ENCODE results near the gene NOTCH1. TPM values are rescaled to one million over a fixed set of nuclear protein-coding genes. Genes with fewer than 3 reads are reported as not detected.

The NOTCH1 gene
- total RNA-seq, 1 donor from 2014 or later = 113 TPM

- intact Hi-C loops (cut with micrococcal nuclease) = no loop called here
- Mint-ChIP-seq H3K27me3 (no peaks in the 10 kb centered on the region), H3K36me3 (ENCODE audit: low read depth) (peaks cover 49% of the 10 kb centered on the region), H3K4me3 (no peak overlapping the region), H3K4me1 (peaks cover 5% of the 10 kb centered on the region), H3K9me3 (no peaks in the 10 kb centered on the region), H3K27ac (no peak overlapping the region)
- no peak for DNase-seq
Observed at GRCh38 chr9:136474021-136474640, 71.7 kb downstream of the NOTCH1 start.

- H3K36me3 Mint-ChIP-seq (ENCODE audit: low read depth) = peaks cover 45% of the 10 kb centered on the region
- peaks cover 3% of the 10 kb centered on the region for H3K4me1 Mint-ChIP-seq
- DNase-seq = no peak
- H3K4me3 Mint-ChIP-seq = no peak overlapping the region
- H3K27ac Mint-ChIP-seq = no peak overlapping the region
- H3K27me3 Mint-ChIP-seq = no peaks in the 10 kb centered on the region
- H3K9me3 Mint-ChIP-seq = no peaks in the 10 kb centered on the region
- intact Hi-C loops (cut with micrococcal nuclease) = no loop called here
Observed at GRCh38 chr9:136473354-136473721, 72.5 kb downstream of the NOTCH1 start.

- peaks cover 45% of the 10 kb centered on the region for H3K36me3 Mint-ChIP-seq (ENCODE audit: low read depth)
- no peak overlapping the region for H3K27ac Mint-ChIP-seq
- no peaks in the 10 kb centered on the region for H3K27me3 Mint-ChIP-seq
- intact Hi-C loops (cut with micrococcal nuclease) = no loop called here
- no peaks in the 10 kb centered on the region for H3K9me3 Mint-ChIP-seq
- peaks cover 3% of the 10 kb centered on the region for H3K4me1 Mint-ChIP-seq
- DNase-seq = no peak
- no peak overlapping the region for H3K4me3 Mint-ChIP-seq
Observed at GRCh38 chr9:136472640-136473353, 73.1 kb downstream of the NOTCH1 start.

DNA sequence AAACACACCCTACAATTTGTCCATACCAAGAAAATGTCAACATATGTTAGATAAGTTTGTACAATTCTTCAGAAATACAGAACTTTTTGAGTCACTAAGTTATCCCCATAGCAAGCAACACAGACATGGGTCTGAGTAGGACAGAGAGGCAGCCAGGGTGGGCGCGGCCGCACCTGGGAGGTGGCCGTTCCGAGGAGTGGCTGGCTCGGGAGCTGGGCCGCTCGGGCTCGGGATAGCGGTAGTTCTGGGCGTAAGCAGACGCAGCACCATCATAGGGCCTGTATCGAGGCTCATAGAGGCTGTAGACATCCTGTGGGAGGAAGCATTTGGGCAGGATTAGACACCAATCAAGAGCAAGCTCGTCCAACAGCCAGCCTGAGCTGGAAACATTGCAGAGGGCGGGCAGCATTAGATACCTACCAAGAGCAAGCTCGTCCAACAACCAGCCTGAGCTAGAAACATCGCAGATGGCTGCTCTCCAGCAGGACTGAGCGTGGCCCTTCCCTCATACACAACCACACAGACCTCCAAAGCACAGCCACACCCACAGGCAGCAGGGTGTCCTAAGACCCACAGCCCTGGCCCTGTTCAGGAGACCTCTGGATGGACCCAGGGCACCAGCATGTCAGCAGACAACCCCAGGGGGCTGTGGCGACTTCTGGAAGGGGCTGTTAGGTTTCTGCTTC is 73.9 kb downstream of the NOTCH1 start:
- Mint-ChIP-seq H3K9me3 (no peaks in the 10 kb centered on the region), H3K36me3 (ENCODE audit: low read depth) (peaks cover 40% of the 10 kb centered on the region), H3K27ac (no peak overlapping the region), H3K27me3 (no peaks in the 10 kb centered on the region), H3K4me1 (peaks cover 3% of the 10 kb centered on the region), H3K4me3 (no peak overlapping the region)
- no peak for DNase-seq
- intact Hi-C loops (cut with micrococcal nuclease) = no loop called here

DNA sequence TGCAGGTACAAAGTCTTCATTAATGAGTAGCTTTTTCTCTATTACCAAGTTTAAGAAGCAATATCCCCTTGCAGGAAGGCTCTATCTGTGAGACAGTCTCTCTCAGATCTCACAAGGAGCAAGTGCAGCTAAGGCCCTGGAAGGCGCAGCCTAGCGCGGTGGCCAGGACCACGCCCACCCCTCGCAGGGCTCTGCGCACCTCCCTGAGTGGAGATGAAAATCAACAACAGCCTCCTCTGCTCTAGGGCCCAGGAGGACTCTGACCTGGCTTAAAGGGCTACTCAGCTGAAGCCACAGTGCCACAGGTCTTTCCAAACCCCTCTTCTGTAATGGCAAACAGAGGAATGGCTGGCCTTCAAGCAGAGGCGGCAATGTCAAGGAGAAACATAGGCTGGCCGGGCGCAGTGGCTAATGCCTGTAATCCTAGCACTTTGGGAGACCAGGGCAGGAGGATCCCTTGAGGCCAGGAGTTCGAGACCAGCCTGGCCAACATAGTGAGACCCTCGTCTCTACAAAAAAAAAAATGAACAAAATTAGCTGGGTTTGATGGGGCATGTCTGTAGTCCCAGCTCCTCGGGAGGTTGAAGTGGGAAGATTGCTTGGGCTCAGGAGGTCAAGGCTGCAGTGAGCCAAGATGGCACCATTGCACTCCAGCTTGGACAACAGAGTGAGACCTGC is 74.9 kb downstream of the NOTCH1 start:
- DNase-seq = no peak
- Mint-ChIP-seq H3K36me3 (ENCODE audit: low read depth) (peaks cover 46% of the 10 kb centered on the region), H3K4me3 (no peak overlapping the region), H3K27me3 (no peaks in the 10 kb centered on the region), H3K4me1 (peaks cover 3% of the 10 kb centered on the region), H3K27ac (no peak overlapping the region), H3K9me3 (no peaks in the 10 kb centered on the region)
- intact Hi-C loops (cut with micrococcal nuclease) = no loop called here

GRCh38 chr9:136470356-136470755 is 75.5 kb downstream of the NOTCH1 start:
- peaks cover 44% of the 10 kb centered on the region for H3K36me3 Mint-ChIP-seq (ENCODE audit: low read depth)
- DNase-seq = no peak
- H3K27ac Mint-ChIP-seq = no peak overlapping the region
- no peaks in the 10 kb centered on the region for H3K27me3 Mint-ChIP-seq
- H3K4me3 Mint-ChIP-seq = no peak overlapping the region
- no peaks in the 10 kb centered on the region for H3K9me3 Mint-ChIP-seq
- intact Hi-C loops (cut with micrococcal nuclease) = no loop called here
- H3K4me1 Mint-ChIP-seq = peaks cover 3% of the 10 kb centered on the region

GRCh38 chr9:136467766-136468165 is 78.1 kb downstream of the NOTCH1 start:
- intact Hi-C loops (cut with micrococcal nuclease) = no loop called here
- no peaks in the 10 kb centered on the region for H3K9me3 Mint-ChIP-seq
- H3K4me3 Mint-ChIP-seq = no peak overlapping the region
- DNase-seq = no peak
- H3K36me3 Mint-ChIP-seq (ENCODE audit: low read depth) = peaks cover 59% of the 10 kb centered on the region
- H3K27ac Mint-ChIP-seq = no peak overlapping the region
- no peaks in the 10 kb centered on the region for H3K27me3 Mint-ChIP-seq
- no peaks in the 10 kb centered on the region for H3K4me1 Mint-ChIP-seq

- Mint-ChIP-seq H3K27me3 (no peaks in the 10 kb centered on the region), H3K36me3 (ENCODE audit: low read depth) (peaks cover 64% of the 10 kb centered on the region), H3K4me1 (no peaks in the 10 kb centered on the region), H3K27ac (no peak overlapping the region), H3K4me3 (no peak overlapping the region), H3K9me3 (no peaks in the 10 kb centered on the region)
- DNase-seq = no peak
- intact Hi-C loops (cut with micrococcal nuclease) = no loop called here
Observed at GRCh38 chr9:136466155-136466541, 79.7 kb downstream of the NOTCH1 start.

DNA sequence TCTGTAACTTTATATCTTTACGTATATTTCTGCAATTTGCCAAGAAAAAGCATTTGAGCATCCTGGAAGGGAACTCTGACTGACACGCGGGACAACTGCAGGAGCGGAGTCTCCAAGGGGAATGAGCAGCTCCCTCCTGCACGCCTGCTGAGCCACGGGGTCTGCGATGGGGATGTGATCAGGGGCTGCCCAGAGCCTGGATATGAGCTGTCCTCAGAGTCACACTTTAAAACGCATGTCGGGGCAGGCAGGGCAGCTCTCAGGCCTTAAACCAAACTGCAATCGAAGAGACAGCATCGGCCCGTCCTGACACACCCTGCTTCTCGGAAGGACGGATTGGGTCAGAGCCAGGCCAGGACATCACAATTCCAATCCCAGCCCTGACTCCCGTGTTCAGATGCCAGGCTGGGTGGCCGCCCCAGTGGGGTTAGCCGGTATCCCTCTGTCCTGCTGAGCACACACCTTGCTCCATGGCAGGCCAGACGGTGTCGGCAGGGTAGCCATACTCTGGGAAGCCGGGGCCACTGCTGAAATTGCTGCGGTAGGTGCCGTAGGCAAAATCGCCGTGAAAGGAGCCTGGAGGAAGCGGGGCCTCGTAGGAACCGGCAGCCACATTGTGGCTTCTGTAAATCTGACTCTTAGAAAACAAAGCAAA is 80.2 kb downstream of the NOTCH1 start:
- H3K9me3 Mint-ChIP-seq = no peaks in the 10 kb centered on the region
- no peak overlapping the region for H3K27ac Mint-ChIP-seq
- H3K27me3 Mint-ChIP-seq = no peaks in the 10 kb centered on the region
- peaks cover 68% of the 10 kb centered on the region for H3K36me3 Mint-ChIP-seq (ENCODE audit: low read depth)
- no peak overlapping the region for H3K4me3 Mint-ChIP-seq
- no peak for DNase-seq
- no peaks in the 10 kb centered on the region for H3K4me1 Mint-ChIP-seq
- intact Hi-C loops (cut with micrococcal nuclease) = no loop called here

GRCh38 chr9:136464241-136464640 is 81.6 kb downstream of the NOTCH1 start:
- no peaks in the 10 kb centered on the region for H3K4me1 Mint-ChIP-seq
- no peak for DNase-seq
- H3K27ac Mint-ChIP-seq = no peak overlapping the region
- H3K9me3 Mint-ChIP-seq = no peaks in the 10 kb centered on the region
- intact Hi-C loops (cut with micrococcal nuclease) = no loop called here
- H3K36me3 Mint-ChIP-seq (ENCODE audit: low read depth) = peaks cover 66% of the 10 kb centered on the region
- H3K4me3 Mint-ChIP-seq = no peak overlapping the region
- no peaks in the 10 kb centered on the region for H3K27me3 Mint-ChIP-seq

DNA sequence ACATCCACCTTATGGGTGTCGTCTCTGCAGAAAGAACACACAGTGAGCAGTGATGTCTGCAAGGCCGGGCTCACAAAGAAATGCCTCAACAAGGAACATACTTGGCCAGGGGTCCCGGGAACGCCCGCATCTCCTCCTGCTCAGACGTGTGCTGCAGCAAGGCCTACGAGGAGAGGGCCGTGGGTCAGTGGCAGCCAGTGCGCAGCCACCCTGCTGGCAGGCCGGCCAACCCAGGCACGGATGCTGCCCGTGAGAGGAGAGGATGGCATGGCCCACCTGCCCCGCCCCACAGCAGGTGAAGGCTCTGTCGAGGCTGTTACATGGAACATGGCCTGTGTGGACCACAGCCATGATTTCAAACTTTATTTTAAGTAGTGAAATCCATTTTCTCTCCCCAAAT is 82.3 kb downstream of the NOTCH1 start:
- no peaks in the 10 kb centered on the region for H3K4me1 Mint-ChIP-seq
- intact Hi-C loops (cut with micrococcal nuclease) = no loop called here
- H3K9me3 Mint-ChIP-seq = no peaks in the 10 kb centered on the region
- no peak for DNase-seq
- peaks cover 68% of the 10 kb centered on the region for H3K36me3 Mint-ChIP-seq (ENCODE audit: low read depth)
- H3K27ac Mint-ChIP-seq = no peak overlapping the region
- no peak overlapping the region for H3K4me3 Mint-ChIP-seq
- H3K27me3 Mint-ChIP-seq = no peaks in the 10 kb centered on the region

GRCh38 chr9:136462664-136463063 is 83.2 kb downstream of the NOTCH1 start:
- no peaks in the 10 kb centered on the region for H3K4me1 Mint-ChIP-seq
- H3K9me3 Mint-ChIP-seq = no peaks in the 10 kb centered on the region
- peaks cover 70% of the 10 kb centered on the region for H3K36me3 Mint-ChIP-seq (ENCODE audit: low read depth)
- no peak overlapping the region for H3K4me3 Mint-ChIP-seq
- H3K27ac Mint-ChIP-seq = no peak overlapping the region
- H3K27me3 Mint-ChIP-seq = no peaks in the 10 kb centered on the region
- intact Hi-C loops (cut with micrococcal nuclease) = no loop called here
- DNase-seq = no peak

- Mint-ChIP-seq H3K9me3 (no peaks in the 10 kb centered on the region), H3K4me3 (no peak overlapping the region), H3K36me3 (ENCODE audit: low read depth) (peaks cover 70% of the 10 kb centered on the region), H3K27me3 (no peaks in the 10 kb centered on the region), H3K27ac (no peak overlapping the region), H3K4me1 (no peaks in the 10 kb centered on the region)
- DNase-seq = no peak
- intact Hi-C loops (cut with micrococcal nuclease) = no loop called here
Observed at GRCh38 chr9:136460772-136461325, 85.0 kb downstream of the NOTCH1 start.
